Neural cell (in vitro differentiated cells): ENCODE data around the gene KYAT1. TPM values are rescaled to one million over a fixed set of nuclear protein-coding genes. Genes with fewer than 3 reads are reported as not detected.

Experiments used
- H2AFZ ChIP-seq: fragments of 200-600, 300-800 bp; sonication (generic), shearing (Covaris generic); 2 replicates; pipeline ENCODE4 v1.6.0; 2014; ENCODE audit warnings: low read depth, mild to moderate bottlenecking, antibody characterized with exemption, low read length, moderate library complexity
- H3F3A ChIP-seq: fragments of 200-600 bp; shearing (Covaris generic); 2 replicates; pipeline ENCODE4 v1.6.1; 2016; ENCODE audit warnings: mild to moderate bottlenecking, moderate library complexity, mixed read lengths, antibody characterized with exemption, low read length; ENCODE audit not compliant: insufficient read depth, poor library complexity, severe bottlenecking
- H3K27ac ChIP-seq: fragments of 200-600, 300-800 bp; sonication (generic), shearing (Covaris generic); 2 replicates; pipeline ENCODE4 v1.5.1; 2014; ENCODE audit warnings: mild to moderate bottlenecking, low read length, moderate library complexity
- H3K27me3 ChIP-seq: fragments of 300-800, 200-600 bp; sonication (generic), shearing (Covaris generic); 2 replicates; pipeline ENCODE4 v1.6.0; 2014; ENCODE audit warnings: mild to moderate bottlenecking, low read depth, low read length, moderate library complexity; ENCODE audit not compliant: insufficient read depth
- H3K36me3 ChIP-seq: fragments of 300-800, 200-600 bp; sonication (generic), shearing (Covaris generic); 2 replicates; pipeline ENCODE4 v1.5.1; 2014; ENCODE audit warnings: mild to moderate bottlenecking, antibody characterized with exemption, low read length, moderate library complexity; ENCODE audit not compliant: insufficient read depth
- H3K4me2 ChIP-seq: fragments of 300-800, 200-600 bp; sonication (generic), shearing (Covaris generic); 2 replicates; pipeline ENCODE4 v1.6.0; 2014; ENCODE audit warnings: mild to moderate bottlenecking, low read length
- H3K4me3 ChIP-seq: fragments of 300-800, 200-600 bp; sonication (generic), shearing (Covaris generic); 2 replicates; pipeline ENCODE4 v1.5.1; 2014; ENCODE audit warnings: mild to moderate bottlenecking, low read length, moderate library complexity
- H3K79me2 ChIP-seq: fragments of 200-600 bp; shearing (Covaris generic); replicated peaks from 2 replicates; pipeline ENCODE4 v1.6.0; 2014; ENCODE audit warnings: mild to moderate bottlenecking, low read length, moderate library complexity; ENCODE audit not compliant: insufficient read depth
- H3K9ac ChIP-seq: fragments of 300-800, 200-600 bp; sonication (generic), shearing (Covaris generic); 2 replicates; pipeline ENCODE4 v1.6.1; 2016; ENCODE audit warnings: mild to moderate bottlenecking, low read length, mixed read lengths
- H3K9me2 ChIP-seq: fragments of 200-600 bp; shearing (Covaris generic); 2 replicates; pipeline ENCODE4 v1.6.1; 2016; ENCODE audit warnings: mild to moderate bottlenecking, low read length, mixed read lengths; ENCODE audit not compliant: insufficient read depth
- H3K9me3 ChIP-seq: fragments of 200-600, 300-800 bp; sonication (generic), shearing (Covaris generic); 2 replicates; pipeline ENCODE4 v1.6.1; 2016; ENCODE audit warnings: mild to moderate bottlenecking, mixed run types, low read length, moderate library complexity, mixed read lengths
- H4K20me1 ChIP-seq: fragments of 200-600 bp; shearing (Covaris generic); 2 replicates; pipeline ENCODE4 v1.6.1; 2016; ENCODE audit warnings: mild to moderate bottlenecking, mixed run types; ENCODE audit not compliant: insufficient read depth
- EP300 ChIP-seq: fragments of 450-650 bp; conservative IDR thresholded peaks from 2 replicates; pipeline ENCODE4 v1.6.1; 2014; ENCODE audit warnings: antibody characterized with exemption, mild to moderate bottlenecking, moderate library complexity; ENCODE audit not compliant: poor library complexity, severe bottlenecking
- EZH2 ChIP-seq: fragments of 200-600, 300-800 bp; shearing (Covaris generic), sonication (generic); IDR thresholded peaks from 2 replicates; pipeline ENCODE4 v1.6.1; 2014; ENCODE audit warnings: antibody characterized with exemption, low read length, borderline replicate concordance, mild to moderate bottlenecking; ENCODE audit not compliant: insufficient read depth, poor library complexity, severe bottlenecking
- MXI1 ChIP-seq: fragments of 450-650 bp; conservative IDR thresholded peaks from 2 replicates; pipeline ENCODE4 v1.6.1; 2014; ENCODE audit warnings: antibody characterized with exemption, mild to moderate bottlenecking; ENCODE audit not compliant: poor library complexity, severe bottlenecking
- POLR2AphosphoS5 ChIP-seq: IDR thresholded peaks from 2 replicates; pipeline ENCODE4 v1.6.1; 2012
- RAD21 ChIP-seq: fragments of 450-650 bp; conservative IDR thresholded peaks from 2 replicates; pipeline ENCODE4 v1.6.1; 2014; ENCODE audit warnings: antibody characterized with exemption, mild to moderate bottlenecking, moderate library complexity
- SMC3 ChIP-seq: fragments of 450-650 bp; conservative IDR thresholded peaks from 2 replicates; pipeline ENCODE4 v1.6.1; 2014; ENCODE audit warnings: antibody characterized with exemption, mild to moderate bottlenecking, moderate library complexity; ENCODE audit not compliant: poor library complexity
- TAF1 ChIP-seq: IDR thresholded peaks from 2 replicates; pipeline ENCODE4 v1.6.1; 2012; ENCODE audit warnings: low read depth
- polyA plus RNA-seq: library from polyadenylated mRNA; depleted of rRNA; stranded (reverse); fragments of >200 nt; gene quantifications from 2 replicates; pipeline ENCODE4 v1.2.3, GENCODE V29; 2014
- TF ChIP-seq, protein P1 (sequence below): fragments of 450-650 bp; IDR thresholded peaks from 2 replicates; pipeline ENCODE4 v1.5.1; 2014; ENCODE audit warnings: antibody characterized with exemption, mild to moderate bottlenecking, moderate library complexity; ENCODE audit not compliant: poor library complexity, severe bottlenecking
- TF ChIP-seq, protein P2 (sequence below): IDR thresholded peaks from 2 replicates; pipeline ENCODE4 v1.6.1; 2012; ENCODE audit warnings: borderline replicate concordance

KYAT1 gene
- polyA plus RNA-seq, 1 donor from 2014 or later, result 22.6 TPM

DNA sequence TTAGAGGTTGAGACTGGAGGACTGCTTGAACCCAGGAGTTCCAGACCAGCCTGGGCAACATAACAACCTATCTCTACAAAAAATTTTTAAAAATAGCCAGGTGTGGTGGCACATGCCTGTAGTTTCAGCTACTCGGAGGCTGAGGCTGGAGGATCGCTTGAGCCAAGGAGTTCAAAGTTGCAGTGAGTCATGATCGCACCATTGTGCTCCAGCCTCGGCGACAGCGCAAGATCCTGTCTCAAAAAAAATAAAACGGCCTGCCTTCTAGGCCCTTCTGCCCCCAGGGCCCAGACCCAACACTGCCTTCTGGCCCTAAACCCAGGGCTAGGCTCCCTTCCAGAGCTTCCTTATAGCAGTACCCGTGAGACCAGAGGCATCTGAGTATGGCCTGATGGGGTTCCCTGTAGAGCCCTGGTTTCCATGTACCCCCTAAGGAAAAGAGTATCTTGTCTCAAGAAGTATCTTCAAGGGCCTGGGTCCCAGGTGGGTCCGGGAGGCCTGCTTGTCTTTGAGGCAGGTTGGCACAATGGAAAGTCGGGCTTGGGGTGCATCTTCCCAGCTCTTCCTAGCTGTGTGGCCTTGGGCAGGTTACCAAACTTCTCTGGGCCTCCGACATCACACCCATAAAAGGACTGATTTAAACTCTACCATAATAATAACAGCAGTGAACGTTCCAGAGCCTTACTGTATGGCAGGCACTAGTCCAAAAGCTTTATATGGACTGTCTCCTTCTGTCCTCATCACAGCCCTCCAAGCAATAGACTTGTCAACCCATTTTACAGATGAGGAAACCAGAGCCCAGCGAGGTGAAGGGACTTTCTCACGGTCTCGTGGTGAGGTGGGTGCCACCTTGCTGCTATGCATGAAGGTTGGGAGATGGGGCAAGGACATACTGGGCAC lies 9.8 kb upstream of the KYAT1 start:
- H3K4me2 ChIP-seq, result no peak overlapping the region
- no peak overlapping the region for H3K27ac ChIP-seq
- peaks cover 8% of the 10 kb centered on the region for H3K79me2 ChIP-seq
- H3K9me3 ChIP-seq, result no peaks in the 10 kb centered on the region
- H3K4me3 ChIP-seq, result no peak overlapping the region
- no peaks in the 10 kb centered on the region for H3K36me3 ChIP-seq
- H2AFZ ChIP-seq, result no peak overlapping the region
- no peak overlapping the region for H3K9ac ChIP-seq
- no peaks in the 10 kb centered on the region for H3F3A ChIP-seq
- no peaks in the 10 kb centered on the region for H3K9me2 ChIP-seq
- no peaks in the 10 kb centered on the region for H4K20me1 ChIP-seq
- H3K27me3 ChIP-seq, result no peaks in the 10 kb centered on the region
- TF ChIP-seq, protein P1, sequence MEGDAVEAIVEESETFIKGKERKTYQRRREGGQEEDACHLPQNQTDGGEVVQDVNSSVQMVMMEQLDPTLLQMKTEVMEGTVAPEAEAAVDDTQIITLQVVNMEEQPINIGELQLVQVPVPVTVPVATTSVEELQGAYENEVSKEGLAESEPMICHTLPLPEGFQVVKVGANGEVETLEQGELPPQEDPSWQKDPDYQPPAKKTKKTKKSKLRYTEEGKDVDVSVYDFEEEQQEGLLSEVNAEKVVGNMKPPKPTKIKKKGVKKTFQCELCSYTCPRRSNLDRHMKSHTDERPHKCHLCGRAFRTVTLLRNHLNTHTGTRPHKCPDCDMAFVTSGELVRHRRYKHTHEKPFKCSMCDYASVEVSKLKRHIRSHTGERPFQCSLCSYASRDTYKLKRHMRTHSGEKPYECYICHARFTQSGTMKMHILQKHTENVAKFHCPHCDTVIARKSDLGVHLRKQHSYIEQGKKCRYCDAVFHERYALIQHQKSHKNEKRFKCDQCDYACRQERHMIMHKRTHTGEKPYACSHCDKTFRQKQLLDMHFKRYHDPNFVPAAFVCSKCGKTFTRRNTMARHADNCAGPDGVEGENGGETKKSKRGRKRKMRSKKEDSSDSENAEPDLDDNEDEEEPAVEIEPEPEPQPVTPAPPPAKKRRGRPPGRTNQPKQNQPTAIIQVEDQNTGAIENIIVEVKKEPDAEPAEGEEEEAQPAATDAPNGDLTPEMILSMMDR, result no peak
- TF ChIP-seq EP300 (no peak), RAD21 (no peak), TAF1 (no peak), SMC3 (no peak), POLR2AphosphoS5 (no peak), EZH2 (no peak), MXI1 (no peak)
- TF ChIP-seq, protein P2, sequence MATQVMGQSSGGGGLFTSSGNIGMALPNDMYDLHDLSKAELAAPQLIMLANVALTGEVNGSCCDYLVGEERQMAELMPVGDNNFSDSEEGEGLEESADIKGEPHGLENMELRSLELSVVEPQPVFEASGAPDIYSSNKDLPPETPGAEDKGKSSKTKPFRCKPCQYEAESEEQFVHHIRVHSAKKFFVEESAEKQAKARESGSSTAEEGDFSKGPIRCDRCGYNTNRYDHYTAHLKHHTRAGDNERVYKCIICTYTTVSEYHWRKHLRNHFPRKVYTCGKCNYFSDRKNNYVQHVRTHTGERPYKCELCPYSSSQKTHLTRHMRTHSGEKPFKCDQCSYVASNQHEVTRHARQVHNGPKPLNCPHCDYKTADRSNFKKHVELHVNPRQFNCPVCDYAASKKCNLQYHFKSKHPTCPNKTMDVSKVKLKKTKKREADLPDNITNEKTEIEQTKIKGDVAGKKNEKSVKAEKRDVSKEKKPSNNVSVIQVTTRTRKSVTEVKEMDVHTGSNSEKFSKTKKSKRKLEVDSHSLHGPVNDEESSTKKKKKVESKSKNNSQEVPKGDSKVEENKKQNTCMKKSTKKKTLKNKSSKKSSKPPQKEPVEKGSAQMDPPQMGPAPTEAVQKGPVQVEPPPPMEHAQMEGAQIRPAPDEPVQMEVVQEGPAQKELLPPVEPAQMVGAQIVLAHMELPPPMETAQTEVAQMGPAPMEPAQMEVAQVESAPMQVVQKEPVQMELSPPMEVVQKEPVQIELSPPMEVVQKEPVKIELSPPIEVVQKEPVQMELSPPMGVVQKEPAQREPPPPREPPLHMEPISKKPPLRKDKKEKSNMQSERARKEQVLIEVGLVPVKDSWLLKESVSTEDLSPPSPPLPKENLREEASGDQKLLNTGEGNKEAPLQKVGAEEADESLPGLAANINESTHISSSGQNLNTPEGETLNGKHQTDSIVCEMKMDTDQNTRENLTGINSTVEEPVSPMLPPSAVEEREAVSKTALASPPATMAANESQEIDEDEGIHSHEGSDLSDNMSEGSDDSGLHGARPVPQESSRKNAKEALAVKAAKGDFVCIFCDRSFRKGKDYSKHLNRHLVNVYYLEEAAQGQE, result no peak

DNA sequence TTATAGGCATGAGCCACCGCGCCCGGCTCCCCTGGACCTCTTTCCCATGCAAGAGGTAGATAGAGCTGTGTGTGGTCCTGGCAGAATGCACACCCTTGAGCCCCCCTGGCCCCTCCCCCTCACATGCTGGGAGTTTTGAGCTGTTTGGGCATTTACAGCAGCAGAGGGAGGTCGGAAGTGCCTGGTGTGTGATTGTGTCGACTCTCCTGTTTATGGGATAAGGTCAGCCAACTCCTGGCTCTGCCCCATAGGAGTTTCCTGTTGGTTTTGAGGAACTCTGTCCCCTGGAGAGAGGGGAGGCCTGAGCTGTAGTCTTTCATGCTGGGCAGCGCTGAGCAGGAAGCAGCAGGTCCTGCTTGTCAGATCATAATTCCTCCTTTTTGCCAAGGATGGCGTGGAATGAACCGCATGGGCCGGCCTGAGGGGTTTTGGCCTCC lies 6.2 kb upstream of the KYAT1 start:
- TF ChIP-seq, protein P1, result no peak
- no peak for TF ChIP-seq EZH2
- no peak for TF ChIP-seq TAF1
- TF ChIP-seq RAD21, result no peak
- TF ChIP-seq MXI1, result no peak
- no peak for TF ChIP-seq SMC3
- TF ChIP-seq EP300, result no peak
- no peak for TF ChIP-seq POLR2AphosphoS5
- TF ChIP-seq, protein P2, result no peak
- H3K27me3 ChIP-seq, result no peaks in the 10 kb centered on the region
- no peak overlapping the region for H3K27ac ChIP-seq
- no peak overlapping the region for H3K9ac ChIP-seq
- H3K9me3 ChIP-seq, result no peaks in the 10 kb centered on the region
- H3F3A ChIP-seq, result peaks cover 2% of the 10 kb centered on the region
- no peak overlapping the region for H2AFZ ChIP-seq
- H3K79me2 ChIP-seq, result peaks cover 29% of the 10 kb centered on the region
- H4K20me1 ChIP-seq, result no peaks in the 10 kb centered on the region
- H3K4me2 ChIP-seq, result no peak overlapping the region
- no peaks in the 10 kb centered on the region for H3K9me2 ChIP-seq
- H3K36me3 ChIP-seq, result no peaks in the 10 kb centered on the region
- no peak overlapping the region for H3K4me3 ChIP-seq
